ENCODE data around the gene CDKN3. TPM values are rescaled to one million over a fixed set of nuclear protein-coding genes. Genes with fewer than 3 reads are reported as not detected.
"Not testable (repeated sequence)": the region's sequence is repeated elsewhere in the genome, so short reads cannot be mapped to it uniquely, and the experiment has no call there.

Gene CDKN3
- total RNA-seq, 1 donor from 2014 or later, result 16.3 TPM

DNA sequence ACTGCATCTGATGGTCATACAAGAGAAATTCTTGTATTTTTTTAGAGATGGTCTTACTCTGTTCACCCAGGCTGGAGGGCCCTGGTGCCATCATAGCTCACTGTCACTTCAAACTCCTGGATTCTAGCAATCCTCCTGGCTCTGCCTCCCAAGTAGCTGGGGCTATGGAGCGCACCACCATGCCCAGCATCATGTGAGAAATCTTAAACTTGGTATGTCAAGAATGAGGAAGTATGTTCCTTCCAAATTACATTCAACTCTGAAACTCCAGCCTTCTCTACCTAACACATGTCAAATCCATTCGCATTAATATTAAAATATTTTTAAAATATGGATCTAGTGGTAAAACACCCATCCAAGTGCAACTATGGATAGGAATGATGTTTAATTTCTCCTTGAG is 27.5 kb upstream of the CDKN3 start:
- DNase-seq (ENCODE audit: extremely low read depth, low read depth, low spot score), result no peak

DNA sequence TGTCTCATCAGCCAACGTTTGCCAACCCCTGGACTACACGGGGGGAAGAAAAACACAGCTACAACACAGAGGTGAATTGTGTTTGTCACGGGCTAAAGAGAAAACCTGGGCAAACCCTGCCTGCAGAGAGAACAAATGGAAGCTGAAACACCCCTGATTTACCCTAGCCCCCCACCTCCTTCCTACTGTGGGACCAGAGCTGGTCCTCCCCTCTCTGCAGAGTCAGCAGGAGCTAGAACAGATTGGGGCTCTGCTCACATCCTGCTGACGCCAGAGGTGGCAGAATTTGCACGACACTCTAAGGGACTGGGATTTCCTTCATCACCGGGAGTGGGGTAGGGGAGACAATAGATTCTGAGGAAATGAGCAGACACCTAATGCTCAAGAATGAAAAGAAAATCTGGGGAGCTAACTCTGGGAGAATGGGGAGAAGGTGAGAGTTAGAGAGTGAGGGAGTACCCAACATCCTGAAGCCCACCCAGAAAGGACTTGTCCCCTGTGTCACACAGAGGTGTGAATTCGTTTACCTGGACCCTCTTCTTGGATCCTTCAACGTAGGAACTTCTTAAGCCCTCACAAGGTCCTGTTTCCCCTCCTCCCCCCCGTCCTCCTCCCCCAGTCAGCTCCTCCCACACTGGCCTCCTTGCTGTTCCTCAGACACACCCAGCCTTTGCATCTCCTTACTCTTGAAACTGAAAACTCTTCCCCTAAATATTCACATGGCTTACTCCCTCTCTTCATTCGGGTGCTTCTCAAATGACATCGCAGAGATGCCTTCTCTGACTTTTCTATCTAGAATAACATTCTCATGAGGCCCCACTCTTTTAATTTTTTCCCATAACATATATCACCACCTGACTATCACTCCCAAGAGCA is 26.2 kb upstream of the CDKN3 start:
- no peak for DNase-seq (ENCODE audit: extremely low read depth, low read depth, low spot score)

DNA sequence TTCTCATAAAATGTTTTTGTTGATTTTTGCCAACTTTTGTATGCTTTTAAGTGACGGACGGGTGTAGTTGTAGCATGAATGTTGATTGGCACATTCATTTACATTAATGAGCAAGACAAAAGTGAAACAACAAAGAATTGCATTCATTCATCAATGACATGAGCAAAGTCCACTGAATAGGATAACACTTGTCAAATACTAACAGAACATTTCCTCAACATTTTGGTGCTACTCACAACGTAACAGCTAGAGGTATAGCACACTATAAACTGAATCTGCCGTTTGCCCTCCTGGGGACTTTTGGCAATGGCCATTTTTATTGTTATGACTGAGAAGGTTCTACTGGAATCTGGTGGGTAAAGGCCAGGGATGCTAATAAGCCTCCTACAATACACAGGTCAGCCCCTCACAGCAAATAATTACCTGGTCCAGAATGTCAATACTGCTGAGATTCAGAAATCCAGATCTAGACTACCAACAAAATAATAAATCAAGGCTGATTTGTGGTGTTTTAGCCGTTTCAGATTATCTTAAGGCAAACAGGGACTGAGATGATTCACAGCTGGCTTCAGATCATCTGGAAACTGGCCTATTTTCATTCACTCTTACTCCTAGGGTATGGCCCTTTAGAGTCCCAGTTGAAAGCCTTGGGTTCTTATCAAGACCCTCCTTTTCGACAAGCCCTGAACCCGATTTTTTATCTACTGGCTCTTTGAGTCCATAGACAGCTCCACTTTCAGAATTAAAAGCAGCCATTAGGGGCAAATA is 22.5 kb upstream of the CDKN3 start:
- DNase-seq (ENCODE audit: extremely low read depth, low read depth, low spot score), result no peak

DNA sequence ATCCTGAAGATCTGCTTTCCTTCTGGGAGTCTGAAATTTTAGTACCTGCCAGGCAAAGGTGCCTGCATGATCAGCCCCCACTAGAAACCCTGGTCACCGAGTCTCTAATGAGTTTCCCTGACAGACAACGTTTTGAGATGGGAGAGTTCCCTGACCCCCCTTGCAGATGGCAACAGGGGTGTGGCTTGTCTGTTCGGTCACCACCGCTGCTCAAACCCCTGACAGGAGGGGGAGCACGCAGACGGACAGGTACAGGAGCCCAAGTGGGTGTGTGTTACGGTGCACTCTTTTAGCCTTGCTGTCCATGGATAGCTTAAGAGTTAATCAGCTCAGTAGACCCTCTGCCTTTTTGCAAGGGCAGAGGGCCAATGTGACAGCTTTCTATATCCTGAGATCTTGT is 19.3 kb upstream of the CDKN3 start:
- no peak for DNase-seq (ENCODE audit: extremely low read depth, low read depth, low spot score)

DNA sequence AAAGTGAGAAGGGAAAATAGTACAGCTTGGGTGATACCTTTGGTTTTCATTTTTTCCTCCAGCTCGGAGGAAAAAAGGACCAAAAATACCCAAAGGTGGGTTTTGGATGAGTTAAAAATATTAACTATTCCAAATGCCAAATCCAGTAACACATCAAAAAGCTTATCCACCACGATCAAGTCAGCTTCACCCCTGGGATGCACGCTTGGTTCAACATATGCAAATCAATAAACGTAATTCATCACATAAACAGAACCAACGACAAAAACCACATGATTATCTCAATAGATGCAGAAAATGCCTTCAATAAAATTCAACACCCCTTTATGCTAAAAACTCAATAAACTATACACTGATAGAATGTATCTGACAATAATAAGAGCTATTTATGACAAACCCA is 17.9 kb upstream of the CDKN3 start:
- not testable (repeated sequence) for DNase-seq (ENCODE audit: extremely low read depth, low read depth, low spot score)

DNA sequence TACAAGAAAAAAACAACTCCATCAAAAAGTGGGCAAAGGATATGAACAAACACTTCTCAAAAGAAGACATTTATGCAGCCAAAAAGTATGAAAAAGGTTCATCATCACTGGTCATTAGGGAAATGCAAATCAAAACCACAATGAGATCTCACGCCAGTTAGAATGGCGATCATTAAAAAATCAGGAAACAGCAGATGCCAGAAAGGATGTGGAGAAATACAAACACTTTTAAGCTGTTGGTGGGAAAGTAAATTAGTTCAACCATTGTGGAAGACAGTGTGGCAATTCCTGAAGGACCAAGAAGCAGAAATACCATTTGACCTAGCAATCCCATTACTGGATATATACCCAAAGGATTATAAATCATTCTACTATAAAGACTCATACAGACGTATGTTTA is 16.2 kb upstream of the CDKN3 start:
- DNase-seq (ENCODE audit: extremely low read depth, low read depth, low spot score), result not testable (repeated sequence)

DNA sequence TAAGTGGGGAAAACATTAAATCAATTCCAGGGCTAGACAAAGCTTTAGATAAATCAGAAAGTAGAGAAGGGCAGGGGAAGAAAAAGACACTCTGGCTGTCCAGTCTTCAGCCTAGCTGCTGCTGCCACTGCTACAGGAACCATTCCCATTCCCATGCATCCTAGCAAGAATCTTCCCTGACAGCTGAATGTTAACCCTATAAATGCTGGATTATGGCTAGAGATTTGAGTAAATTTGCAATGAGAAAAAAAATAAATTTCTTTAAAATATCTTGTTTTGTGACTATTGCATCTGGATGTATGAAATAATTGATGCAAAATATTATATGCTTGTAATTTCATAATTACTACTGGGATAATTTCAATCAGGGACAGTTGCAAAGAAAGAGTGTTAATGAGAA is 15.0 kb upstream of the CDKN3 start:
- DNase-seq (ENCODE audit: extremely low read depth, low read depth, low spot score), result no peak

DNA sequence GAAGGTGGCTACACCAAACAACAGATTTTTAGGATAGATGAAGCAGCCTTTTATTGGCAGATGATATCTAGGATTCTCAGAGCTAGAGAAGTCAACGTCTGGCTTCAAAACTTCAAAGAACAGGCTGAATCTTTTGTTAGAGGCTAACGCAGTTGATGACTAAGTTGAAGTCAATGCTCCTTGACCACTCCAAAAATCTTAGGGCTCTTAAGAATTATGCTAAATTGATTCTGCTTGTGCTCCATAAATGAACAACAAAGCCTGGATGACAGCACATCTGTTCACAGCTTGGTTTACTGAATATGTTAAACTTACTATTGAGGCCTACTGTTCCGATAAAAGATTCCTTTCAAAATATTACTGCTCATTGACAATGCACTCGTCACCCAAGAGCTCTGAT is 13.0 kb upstream of the CDKN3 start:
- no peak for DNase-seq (ENCODE audit: extremely low read depth, low read depth, low spot score)

DNA sequence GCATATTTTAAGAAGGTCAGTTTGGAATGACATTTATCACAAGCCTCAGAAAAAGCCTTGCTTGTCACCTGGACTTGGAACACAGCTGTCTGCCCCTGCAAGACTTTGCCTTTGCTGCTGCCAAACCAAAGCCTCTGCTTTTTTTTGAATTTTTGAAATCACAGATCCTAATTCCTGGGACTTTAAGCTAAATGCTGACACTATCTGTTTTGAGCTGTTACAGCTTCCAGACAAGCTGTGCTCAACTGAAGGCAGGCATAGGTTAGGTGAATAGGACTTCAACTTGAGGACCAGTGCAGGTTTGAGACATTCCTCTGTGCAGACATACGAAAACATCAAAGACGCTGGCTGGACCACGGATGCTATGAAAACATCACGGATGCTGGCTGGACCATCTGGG is 11.3 kb upstream of the CDKN3 start:
- DNase-seq (ENCODE audit: extremely low read depth, low read depth, low spot score), result no peak

DNA sequence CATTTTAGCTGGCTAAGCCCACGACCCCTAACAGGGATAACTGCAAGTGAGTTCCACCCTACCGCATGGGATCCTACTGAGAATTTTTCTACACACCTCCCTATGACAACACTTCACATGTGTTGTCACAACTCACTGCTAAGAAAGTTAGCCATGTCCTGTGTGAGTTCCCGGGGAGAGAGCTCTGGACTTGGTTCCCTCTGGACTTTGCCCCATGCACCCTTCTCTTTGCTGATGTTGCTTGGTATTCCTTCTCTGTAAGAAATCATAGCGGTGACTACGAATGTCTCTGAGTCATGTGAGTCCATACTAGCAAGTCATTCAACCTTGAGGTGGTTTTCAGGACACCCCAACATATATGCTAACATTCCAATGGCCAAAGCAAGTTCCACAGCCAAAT is 9.5 kb upstream of the CDKN3 start:
- no peak for DNase-seq (ENCODE audit: extremely low read depth, low read depth, low spot score)

DNA sequence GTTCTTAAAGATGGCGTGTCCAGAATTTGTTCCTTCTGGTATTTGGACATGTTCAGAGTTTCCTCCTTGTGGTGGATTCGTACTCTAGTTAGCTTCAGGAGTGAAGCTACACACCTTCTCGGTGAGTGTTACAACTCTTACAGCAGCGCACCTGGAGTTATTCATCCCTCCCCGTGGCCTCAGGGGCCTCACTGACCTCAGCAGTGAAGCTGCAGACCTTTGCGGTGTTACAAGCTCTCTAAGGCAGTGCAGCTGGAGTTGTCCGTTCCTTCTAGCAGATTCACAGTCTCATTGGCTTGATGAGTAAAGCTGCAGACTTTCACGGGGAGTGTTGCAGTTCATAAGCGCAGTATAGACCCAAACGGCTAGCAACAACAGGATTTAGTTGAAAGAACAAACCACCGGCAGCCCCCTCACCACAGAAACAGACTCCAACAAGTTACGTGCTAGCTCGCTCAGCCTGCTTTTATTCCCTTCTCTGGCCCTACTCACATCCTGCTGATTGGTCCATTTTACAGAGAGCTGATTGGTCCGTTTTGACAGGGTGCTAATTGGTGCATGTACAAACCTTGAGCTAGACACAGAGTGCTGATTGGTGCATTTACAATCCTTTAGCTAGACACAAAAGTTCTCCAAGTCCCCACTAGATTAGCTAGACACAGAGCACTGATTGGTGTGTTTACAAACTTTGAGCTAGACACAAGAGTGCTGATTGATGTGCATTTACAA is 4.5 kb upstream of the CDKN3 start:
- no peak for DNase-seq (ENCODE audit: extremely low read depth, low read depth, low spot score)

DNA sequence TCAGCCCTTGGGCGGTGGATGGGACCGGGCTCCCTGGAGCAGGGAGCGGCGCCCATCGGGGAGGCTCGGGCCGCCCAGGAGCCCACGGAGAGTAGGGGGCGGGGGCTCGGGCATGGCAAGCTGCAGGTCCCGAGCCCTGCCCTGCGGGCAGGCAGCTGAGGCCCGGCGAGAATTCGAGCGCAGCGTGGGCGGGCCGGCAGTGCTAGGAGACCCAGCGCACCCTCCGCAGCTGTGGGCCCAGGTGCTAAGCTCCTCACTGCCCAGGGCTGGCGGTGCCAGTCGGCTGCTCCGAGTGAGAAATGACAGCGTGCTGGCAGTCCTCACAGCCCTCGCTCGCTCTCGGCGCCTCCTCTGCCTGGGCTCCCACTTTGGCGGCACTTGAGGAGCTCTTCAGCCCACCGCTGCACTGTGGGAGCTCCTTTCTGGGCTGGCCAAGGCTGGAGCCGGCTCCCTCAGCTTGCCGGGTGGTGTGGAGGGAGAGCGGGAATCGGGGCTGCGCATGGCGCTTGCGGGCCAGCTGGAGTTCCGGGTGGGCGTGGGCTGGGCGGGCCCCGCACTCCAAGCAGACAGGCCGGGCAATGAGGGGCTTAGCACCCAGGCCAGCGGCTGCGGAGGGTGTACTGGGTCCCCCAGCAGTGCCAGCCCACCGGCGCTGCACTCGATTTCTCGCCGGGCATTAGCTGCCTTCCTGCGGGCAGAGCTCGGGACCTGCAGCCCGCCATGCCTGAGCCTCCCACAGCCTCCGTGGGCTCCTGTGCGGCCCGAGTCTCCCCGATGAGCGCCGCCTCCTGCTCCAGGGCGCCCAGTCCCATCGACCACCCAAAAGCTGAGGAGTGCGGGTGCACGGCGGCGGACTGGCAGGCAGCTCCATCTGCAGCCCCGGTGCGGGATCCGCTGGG is 3.6 kb upstream of the CDKN3 start:
- DNase-seq (ENCODE audit: extremely low read depth, low read depth, low spot score), result not testable (repeated sequence)

DNA sequence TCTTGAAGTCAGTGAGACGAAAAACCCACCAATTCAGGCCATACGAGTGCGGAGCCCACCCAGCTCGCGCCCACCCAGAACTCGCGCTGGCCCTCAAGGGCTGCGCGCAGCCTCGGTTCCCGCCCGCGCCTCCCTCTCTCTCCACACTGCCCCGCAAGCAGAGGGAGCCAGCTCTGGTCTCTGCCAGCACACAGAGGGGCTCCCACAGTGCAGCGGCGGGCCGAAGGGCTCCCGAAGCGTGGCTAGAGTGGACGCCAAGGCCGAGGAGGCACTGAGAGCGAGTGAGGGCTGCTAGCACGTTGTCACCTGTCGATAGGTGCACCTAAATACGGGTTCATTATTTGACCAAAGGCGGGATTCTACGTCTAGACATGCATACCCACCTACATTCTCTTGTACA is 2.2 kb upstream of the CDKN3 start:
- DNase-seq (ENCODE audit: extremely low read depth, low read depth, low spot score), result no peak

DNA sequence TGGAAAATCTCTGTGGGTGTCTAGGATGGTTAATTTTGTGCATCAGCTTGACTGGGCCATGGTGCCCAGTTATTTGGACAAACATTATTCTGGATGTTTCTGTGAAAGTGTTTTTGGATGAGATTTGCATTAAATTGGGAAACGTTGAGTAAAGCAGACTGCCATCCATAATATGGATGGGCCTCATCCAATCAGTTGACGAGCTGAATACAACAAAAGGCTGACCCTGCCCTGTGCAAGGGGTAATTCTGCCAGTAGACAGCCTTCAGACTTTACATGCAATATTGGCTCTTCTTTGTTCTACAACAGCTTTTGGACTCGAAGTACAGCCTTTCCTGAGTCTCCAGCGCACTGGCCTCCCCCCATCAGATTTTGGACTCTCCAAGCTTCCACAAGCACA is 1.5 kb upstream of the CDKN3 start:
- no peak for DNase-seq (ENCODE audit: extremely low read depth, low read depth, low spot score)

DNA sequence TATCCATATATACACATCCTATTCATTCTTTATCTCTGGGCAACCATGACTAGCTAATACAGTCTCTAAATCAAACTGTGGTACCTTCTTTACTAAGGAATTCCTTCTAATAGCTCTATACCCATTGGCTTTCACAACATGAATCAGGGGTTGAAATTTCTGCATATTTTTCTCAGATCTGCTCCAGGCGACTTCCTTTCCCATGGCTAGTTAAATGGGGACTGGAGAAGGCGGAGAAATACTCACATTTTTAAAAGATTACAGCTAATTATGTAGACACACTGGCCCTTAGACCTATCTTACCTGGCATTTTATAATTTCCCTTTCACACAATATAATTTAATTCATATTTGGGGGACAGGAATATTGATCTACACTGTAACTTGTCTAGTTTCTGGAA is 1.1 kb upstream of the CDKN3 start:
- no peak for DNase-seq (ENCODE audit: extremely low read depth, low read depth, low spot score)

DNA sequence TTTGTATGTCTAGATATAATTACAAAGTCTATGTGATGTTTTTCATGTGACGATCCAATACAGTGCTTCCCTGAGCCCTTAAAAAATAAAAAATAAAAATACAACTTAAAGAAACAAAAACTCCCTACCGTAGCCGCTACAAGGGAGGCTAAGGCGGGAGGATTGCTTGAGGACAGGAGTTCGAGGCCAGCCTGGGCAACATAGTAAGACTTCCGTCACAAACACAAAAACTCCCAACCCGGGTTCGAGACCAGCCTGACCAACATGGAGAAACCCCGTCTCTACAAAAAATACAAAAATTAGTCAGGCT is 669 bp upstream of the CDKN3 start:
- DNase-seq (ENCODE audit: extremely low read depth, low read depth, low spot score), result no peak

DNA sequence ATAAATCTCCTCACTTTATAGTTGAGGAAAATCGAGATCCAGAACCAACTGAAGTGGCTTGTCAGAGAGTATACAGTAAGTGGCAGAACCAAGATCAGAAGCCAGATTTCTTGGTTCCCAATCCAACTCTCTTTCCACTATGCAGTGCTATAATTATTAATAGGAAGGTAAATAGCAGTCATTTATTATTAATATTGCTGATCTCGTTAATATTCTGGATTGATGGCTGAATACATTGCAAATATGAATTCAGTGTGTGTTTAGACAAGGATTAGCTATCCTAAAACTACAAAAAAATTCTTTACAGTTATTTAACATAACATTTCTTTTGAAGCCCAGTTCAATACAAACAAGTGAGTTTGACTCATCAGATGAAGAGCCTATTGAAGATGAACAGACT is 2.8 kb downstream of the CDKN3 start:
- no peak for DNase-seq (ENCODE audit: extremely low read depth, low read depth, low spot score)

DNA sequence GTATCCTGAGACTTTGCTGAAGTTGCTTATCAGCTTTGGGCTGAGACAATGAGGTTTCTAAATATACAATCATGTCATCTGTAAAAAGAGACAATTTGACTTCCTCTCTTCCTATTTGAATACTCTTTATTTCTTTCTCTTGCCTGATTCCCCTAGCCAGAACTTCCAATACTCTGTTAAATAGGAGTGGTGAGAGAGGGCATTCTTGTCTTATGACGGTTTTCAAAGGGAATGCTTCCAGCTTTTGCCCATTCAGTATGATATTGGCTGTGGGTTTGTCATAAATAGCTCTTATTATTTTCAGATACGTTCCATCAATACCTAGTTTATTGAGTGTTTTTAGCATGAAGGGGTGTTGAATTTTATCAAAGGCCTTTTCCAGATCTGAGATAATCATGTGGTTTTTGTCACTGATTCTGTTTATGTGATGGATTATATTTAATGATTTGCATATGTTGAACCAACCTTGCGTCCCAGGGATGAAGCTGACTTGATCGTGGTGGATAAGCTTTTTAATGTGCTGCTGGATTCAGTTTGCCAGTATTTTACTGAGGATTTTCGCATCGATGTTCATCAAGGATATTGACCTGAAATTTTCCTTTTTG is 6.7 kb downstream of the CDKN3 start:
- DNase-seq (ENCODE audit: extremely low read depth, low read depth, low spot score), result not testable (repeated sequence)

DNA sequence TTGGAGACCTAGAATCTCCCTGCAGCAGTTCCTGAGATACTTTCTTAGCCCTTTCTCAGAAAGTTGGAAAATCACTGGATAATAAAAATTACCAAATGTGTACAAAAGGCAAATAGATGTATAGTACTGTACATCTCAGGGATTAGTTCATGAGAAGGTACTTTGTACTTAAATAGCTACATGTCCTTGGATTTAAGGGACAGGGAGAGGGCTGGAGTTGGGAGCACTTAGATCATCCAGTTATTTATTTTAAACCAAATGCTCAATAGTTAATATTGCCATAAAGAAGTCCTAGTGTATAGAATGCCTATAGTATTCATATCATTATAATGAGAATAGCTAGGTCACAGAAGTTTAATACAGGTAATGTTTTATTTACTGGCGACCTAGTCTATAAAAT is 13.4 kb downstream of the CDKN3 start:
- DNase-seq (ENCODE audit: extremely low read depth, low read depth, low spot score), result no peak

DNA sequence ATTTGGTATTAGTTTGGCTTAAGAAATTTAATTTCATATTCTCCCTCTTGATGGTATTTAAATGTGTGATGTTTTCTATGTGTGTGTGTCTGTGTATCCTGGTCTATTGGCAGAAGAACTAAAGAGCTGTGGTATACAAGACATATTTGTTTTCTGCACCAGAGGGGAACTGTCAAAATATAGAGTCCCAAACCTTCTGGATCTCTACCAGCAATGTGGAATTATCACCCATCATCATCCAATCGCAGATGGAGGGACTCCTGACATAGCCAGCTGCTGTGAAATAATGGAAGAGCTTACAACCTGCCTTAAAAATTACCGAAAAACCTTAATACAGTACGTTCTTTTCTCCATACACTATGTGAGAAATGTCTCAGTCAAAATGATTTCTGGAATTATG is 14.6 kb downstream of the CDKN3 start:
- no peak for DNase-seq (ENCODE audit: extremely low read depth, low read depth, low spot score)
